Measurements from ENCODE around the gene ASCC2.

The ASCC2 gene

GRCh38 chr22:29769723-29770321, 68.3 kb downstream of the ASCC2 start:
- no peak for TF ChIP-seq CTCF (IDR thresholded peaks at IDR 0.05; ENCODE audit: extremely low read depth, insufficient read depth, missing control alignments)
- in situ Hi-C loops (cut with MboI; ENCODE audit: low pct_unique_long_range_greater_than_20kb, low sequenced_read_pairs, unreplicated experiment) = no loop called here
- no peak for DNase-seq (ENCODE audit: low spot score)

- no peak for TF ChIP-seq CTCF (IDR thresholded peaks at IDR 0.05; ENCODE audit: extremely low read depth, insufficient read depth, missing control alignments)
- no peak for DNase-seq (ENCODE audit: low spot score)
- in situ Hi-C loops (cut with MboI; ENCODE audit: low pct_unique_long_range_greater_than_20kb, low sequenced_read_pairs, unreplicated experiment) = no loop called here
Measured at GRCh38 chr22:29768052-29768693, 69.9 kb downstream of the ASCC2 start.

GRCh38 chr22:29767171-29768051, 70.7 kb downstream of the ASCC2 start, which contains the start of gene UQCR10:
Gene UQCR10 (plus strand): TSS chr22:29767369. CDS start chr22:29767399, 30 bp downstream.
- in situ Hi-C loops (cut with MboI; ENCODE audit: low pct_unique_long_range_greater_than_20kb, low sequenced_read_pairs, unreplicated experiment) = no loop called here
- no peak for TF ChIP-seq CTCF (IDR thresholded peaks at IDR 0.05; ENCODE audit: extremely low read depth, insufficient read depth, missing control alignments)
- peak; percentile 93 for DNase-seq (ENCODE audit: low spot score)

GRCh38 chr22:29766632-29767170, 71.4 kb downstream of the ASCC2 start, which contains the start of gene ZMAT5:
Gene ZMAT5 (minus strand): TSS chr22:29767007. CDS start chr22:29748544, 18,463 bp downstream.
- TF ChIP-seq CTCF (IDR thresholded peaks at IDR 0.05; ENCODE audit: extremely low read depth, insufficient read depth, missing control alignments) = no peak
- in situ Hi-C loops (cut with MboI; ENCODE audit: low pct_unique_long_range_greater_than_20kb, low sequenced_read_pairs, unreplicated experiment) = no loop called here
- peak; percentile 96 for DNase-seq (ENCODE audit: low spot score)

GRCh38 chr22:29765905-29766631, 72.0 kb downstream of the ASCC2 start:
- TF ChIP-seq CTCF (IDR thresholded peaks at IDR 0.05; ENCODE audit: extremely low read depth, insufficient read depth, missing control alignments) = no peak
- in situ Hi-C loops (cut with MboI; ENCODE audit: low pct_unique_long_range_greater_than_20kb, low sequenced_read_pairs, unreplicated experiment) = no loop called here
- peak; percentile 52 for DNase-seq (ENCODE audit: low spot score)

GRCh38 chr22:29762263-29762662, 75.8 kb downstream of the ASCC2 start:
- DNase-seq (ENCODE audit: low spot score) = no peak
- TF ChIP-seq CTCF (IDR thresholded peaks at IDR 0.05; ENCODE audit: extremely low read depth, insufficient read depth, missing control alignments) = no peak
- in situ Hi-C loops (cut with MboI; ENCODE audit: low pct_unique_long_range_greater_than_20kb, low sequenced_read_pairs, unreplicated experiment) = no loop called here

Measured in GM13977 (cell line).